SK-N-SH (cell line): ENCODE results near the gene CERS6. TPM values are rescaled to one million over a fixed set of nuclear protein-coding genes. Genes with fewer than 3 reads are reported as not detected.

Experiments used
- CTCF ChIA-PET: fragments of 300-600, 350-600 bp; formaldehyde crosslinking; extraction: SDS; loops from one replicate; lab custom pipeline; 2021; lab: Yijun Ruan, JAX
- POLR2A ChIA-PET: fragments of 350-600 bp; sonication (Branson Sonifier 250); formaldehyde crosslinking; extraction: SDS; loops from one replicate; lab custom pipeline; 2020; ENCODE audit warnings: antibody characterized with exemption, inconsistent platforms; lab: Yijun Ruan, JAX
- DNase-seq: peaks from one replicate; pipeline ENCODE4 v3.0.0; 2012
- H2AFZ ChIP-seq: fragments of 200-600 bp; sonication (generic); 2 replicates; pipeline ENCODE4 v1.8.1; 2016; ENCODE audit warnings: antibody characterized with exemption, mild to moderate bottlenecking, low read depth
- H3F3A ChIP-seq: fragments of 200-600 bp; sonication (generic); replicated peaks from 2 replicates; pipeline ENCODE3; 2016; ENCODE audit warnings: antibody characterized with exemption, mild to moderate bottlenecking; ENCODE audit not compliant: insufficient read depth
- H3K27ac ChIP-seq, 2 experiments: fragments of 200-500 bp in 1 of 2; fragments of 200-600 bp in 1 of 2; sonication (Bioruptor generic) in 1 of 2; sonication (generic), shearing (Covaris generic) in 1 of 2; 2 replicates each; pipeline versions ENCODE4 v1.5.1 to v1.6.1; 2014 to 2016; ENCODE audit warnings: low read depth in 2 of 2, inconsistent platforms in 1 of 2, low read length in 1 of 2, mild to moderate bottlenecking in 1 of 2, mixed read lengths in 1 of 2
- H3K27me3 ChIP-seq: fragments of 200-600 bp; sonication (generic), shearing (Covaris generic); 2 replicates; pipeline ENCODE4 v1.6.1; 2016; ENCODE audit warnings: mixed run types; ENCODE audit not compliant: insufficient read depth
- H3K36me3 ChIP-seq, 2 experiments: fragments of 200-500 bp in 1 of 2; fragments of 200-600 bp in 1 of 2; sonication (Bioruptor generic) in 1 of 2; sonication (generic) in 1 of 2; replicated peaks in 1 of 2; 2 replicates each; pipeline versions ENCODE3 to v1.5.1; 2014 to 2016; ENCODE audit warnings: low read length in 1 of 2, mild to moderate bottlenecking in 1 of 2; ENCODE audit not compliant: insufficient read depth in 2 of 2, control insufficient read depth in 1 of 2
- H3K4me1 ChIP-seq, 2 experiments: fragments of 200-500 bp in 1 of 2; fragments of 200-600 bp in 1 of 2; sonication (Bioruptor generic) in 1 of 2; sonication (generic), shearing (Covaris generic) in 1 of 2; 2 replicates each; pipeline versions ENCODE4 v1.5.1 to v1.6.1; 2014 to 2016; ENCODE audit warnings: low read depth in 1 of 2, low read length in 1 of 2, mixed run types in 1 of 2; ENCODE audit not compliant: insufficient read depth in 2 of 2, control insufficient read depth in 1 of 2
- H3K4me2 ChIP-seq: fragments of 200-600 bp; sonication (generic), shearing (Covaris generic); 2 replicates; pipeline ENCODE4 v1.6.1; 2017; ENCODE audit warnings: mixed run types
- H3K4me3 ChIP-seq, 2 experiments: fragments of 200-500 bp in 1 of 2; fragments of 200-600 bp in 1 of 2; sonication (Bioruptor generic) in 1 of 2; sonication (generic), shearing (Covaris generic) in 1 of 2; 2 replicates each; pipeline versions ENCODE4 v1.5.1 to v1.8.1; 2014 to 2016; ENCODE audit warnings: low read depth in 2 of 2, inconsistent platforms in 1 of 2, low read length in 1 of 2, mild to moderate bottlenecking in 1 of 2, mixed read lengths in 1 of 2, moderate library complexity in 1 of 2
- H3K79me2 ChIP-seq: fragments of 200-600 bp; sonication (generic); 2 replicates; pipeline ENCODE4 v1.8.1; 2017; ENCODE audit warnings: mild to moderate bottlenecking; ENCODE audit not compliant: insufficient read depth
- H3K9ac ChIP-seq: fragments of 200-600 bp; sonication (generic); 2 replicates; pipeline ENCODE4 v1.6.1; 2017; ENCODE audit warnings: mixed run types
- H3K9me2 ChIP-seq: fragments of 200-600 bp; sonication (generic); 2 replicates; pipeline ENCODE4 v1.6.1; 2017; ENCODE audit warnings: mixed run types
- H3K9me3 ChIP-seq: fragments of 200-600 bp; sonication (generic); 2 replicates; pipeline ENCODE4 v1.6.1; 2017; ENCODE audit warnings: mixed run types, mild to moderate bottlenecking, moderate library complexity
- H4K20me1 ChIP-seq: fragments of 200-600 bp; sonication (generic); 2 replicates; pipeline ENCODE4 v1.6.1; 2017; ENCODE audit warnings: mild to moderate bottlenecking, mixed run types; ENCODE audit not compliant: insufficient read depth
- IRF3 ChIP-seq: fragments of 150-350 bp; IDR thresholded peaks from 2 replicates; pipeline ENCODE4 v1.6.1; 2016; ENCODE audit warnings: mild to moderate bottlenecking, low read depth, low read length
- NFIC ChIP-seq: IDR thresholded peaks from 2 replicates; pipeline ENCODE4 v1.4.0; 2012; ENCODE audit warnings: borderline replicate concordance
- PBX3 ChIP-seq: IDR thresholded peaks from 2 replicates; pipeline ENCODE4; 2012
- POLR2AphosphoS5 ChIP-seq: IDR thresholded peaks from 2 replicates; pipeline ENCODE4 v1.6.1; 2012; ENCODE audit warnings: low read depth, low read length
- RCOR1 ChIP-seq: fragments of 150-350 bp; IDR thresholded peaks from 2 replicates; pipeline ENCODE4 v1.6.1; 2017; ENCODE audit warnings: antibody characterized with exemption, low read length
- REST ChIP-seq: IDR thresholded peaks from 2 replicates; pipeline ENCODE4 v1.6.1; 2012; ENCODE audit warnings: mild to moderate bottlenecking, low read depth, low read length, moderate library complexity
- SIN3A ChIP-seq: IDR thresholded peaks from 2 replicates; pipeline ENCODE4 v1.6.1; 2012; ENCODE audit warnings: low read depth, mild to moderate bottlenecking, low read length, moderate library complexity, borderline replicate concordance
- TEAD4 ChIP-seq: IDR thresholded peaks from 2 replicates; pipeline ENCODE4 v1.4.0; 2012; ENCODE audit warnings: mild to moderate bottlenecking, borderline replicate concordance; ENCODE audit not compliant: insufficient read depth
- USF1 ChIP-seq: IDR thresholded peaks from 2 replicates; pipeline ENCODE4 v1.4.0; 2012; ENCODE audit warnings: low read depth, borderline replicate concordance
- YY1 ChIP-seq: IDR thresholded peaks from 2 replicates; pipeline ENCODE4 v1.4.0; 2012; ENCODE audit warnings: low read depth, mild to moderate bottlenecking
- ZBTB33 ChIP-seq: IDR thresholded peaks from 2 replicates; pipeline ENCODE4 v1.4.0; 2012; ENCODE audit warnings: low read depth, borderline replicate concordance
- WGBS: methylation state at CpG from one replicate; pipeline ENCODE4 v1.1.6; 2017; ENCODE audit warnings: low lambda C conversion rate; 5-methylcytosine and 5-hydroxymethylcytosine counted together
- polyA plus RNA-seq, 3 experiments: library from polyadenylated mRNA; depleted of rRNA; stranded (reverse); fragments of >200 nt; gene quantifications; 2 replicates each; pipeline ENCODE4 v1.2.3, GENCODE V29; 2012

The CERS6 gene
- polyA plus RNA-seq, 1 of the 3 experiments (the other 2 are of a cell fraction) = 1.8 TPM

- TF ChIP-seq IRF3 = no peak
These were observed 155.0 kb downstream of the CERS6 start (continued) for GRCh38 chr2:168611091-168611490.

- CTCF ChIA-PET = no interaction called here
- Histone ChIP-seq H3K36me3 (no peaks in the 10 kb centered on the region), H3K9me2 (no peaks in the 10 kb centered on the region), H3K27ac (no peak overlapping the region), H3K9me3 (no peaks in the 10 kb centered on the region), H4K20me1 (no peaks in the 10 kb centered on the region), H3K79me2 (no peaks in the 10 kb centered on the region), H3K9ac (no peak overlapping the region), H3K4me2 (no peak overlapping the region), H2AFZ (no peak overlapping the region), H3K4me1 (no peaks in the 10 kb centered on the region), H3K4me3 (no peak overlapping the region), H3F3A (no peaks in the 10 kb centered on the region), H3K27me3 (no peaks in the 10 kb centered on the region)
- POLR2A ChIA-PET = no interaction called here
- no peak for TF ChIP-seq ZBTB33
- TF ChIP-seq NFIC = no peak
- no peak for TF ChIP-seq RCOR1
- no peak for TF ChIP-seq REST
- no peak for TF ChIP-seq TEAD4
- TF ChIP-seq YY1 = no peak
- TF ChIP-seq SIN3A = no peak
- no peak for TF ChIP-seq PBX3
- no peak for TF ChIP-seq USF1
- TF ChIP-seq IRF3 = no peak
- no peak for TF ChIP-seq POLR2AphosphoS5
- no peak for DNase-seq
- 86% methylated on average over 4 of the region's 4 CpGs for WGBS
These were observed 156.0 kb downstream of the CERS6 start for GRCh38 chr2:168611896-168612650.
